GM20431 (cell line): Measurements from ENCODE around the gene PDE4B.

Source experiments
- in situ Hi-C: fragments of 300-500 bp; cut with MseI, MboI; formaldehyde crosslinking; loops from one replicate; pipeline ENCODE4 v1.15.0; 2020; ENCODE audit warnings: low sequenced_read_pairs; ENCODE audit not compliant: unreplicated experiment

The PDE4B gene

GRCh38 chr1:66335859-66336640 lies 543.4 kb downstream of the PDE4B start:
- in situ Hi-C loops = no loop called here

- in situ Hi-C loops = no loop called here
These were observed 543.9 kb downstream of the PDE4B start for GRCh38 chr1:66336641-66336990.

GRCh38 chr1:66337249-66337648 lies 544.6 kb downstream of the PDE4B start:
- in situ Hi-C loops = no loop called here

- in situ Hi-C loops = no loop called here
These were observed 547.2 kb downstream of the PDE4B start for GRCh38 chr1:66339944-66340343.

- in situ Hi-C loops = no loop called here
These were observed 548.9 kb downstream of the PDE4B start for GRCh38 chr1:66341446-66342089.

GRCh38 chr1:66342707-66343106 lies 550.0 kb downstream of the PDE4B start:
- in situ Hi-C loops = no loop called here

- in situ Hi-C loops = no loop called here
These were observed 551.1 kb downstream of the PDE4B start for GRCh38 chr1:66343569-66344325.

- in situ Hi-C loops = no loop called here
These were observed 553.5 kb downstream of the PDE4B start for GRCh38 chr1:66346057-66346795.

- in situ Hi-C loops = no loop called here
These were observed 554.2 kb downstream of the PDE4B start for GRCh38 chr1:66346873-66347272.

- in situ Hi-C loops = no loop called here
These were observed 556.1 kb downstream of the PDE4B start for GRCh38 chr1:66348776-66349175.

- in situ Hi-C loops = no loop called here
These were observed 556.5 kb downstream of the PDE4B start for GRCh38 chr1:66349242-66349641.

- in situ Hi-C loops = loop anchor here (25.0 kb wide), 1 partner anchor 88 kb away; no protein-coding TSS in a partner anchor
These were observed 557.4 kb downstream of the PDE4B start for GRCh38 chr1:66350001-66350547.

GRCh38 chr1:66351478-66351877 lies 558.8 kb downstream of the PDE4B start:
- in situ Hi-C loops = loop anchor here (25.0 kb wide), 1 partner anchor 89 kb away; no protein-coding TSS in a partner anchor

- in situ Hi-C loops = loop anchor here (25.0 kb wide), 1 partner anchor 90 kb away; no protein-coding TSS in a partner anchor
These were observed 559.2 kb downstream of the PDE4B start for GRCh38 chr1:66351913-66352312.

- in situ Hi-C loops = loop anchor here (25.0 kb wide), 1 partner anchor 90 kb away; no protein-coding TSS in a partner anchor
These were observed 560.1 kb downstream of the PDE4B start for GRCh38 chr1:66352792-66353191.

- in situ Hi-C loops = loop anchor here (25.0 kb wide), 1 partner anchor 91 kb away; no protein-coding TSS in a partner anchor
These were observed 560.6 kb downstream of the PDE4B start for GRCh38 chr1:66353257-66353656.

GRCh38 chr1:66354311-66355201 lies 561.9 kb downstream of the PDE4B start:
- in situ Hi-C loops = loop anchor here (25.0 kb wide), 1 partner anchor 92 kb away; no protein-coding TSS in a partner anchor

GRCh38 chr1:66355756-66356155 lies 563.1 kb downstream of the PDE4B start:
- in situ Hi-C loops = loop anchor here (25.0 kb wide), 1 partner anchor 93 kb away; no protein-coding TSS in a partner anchor
